HEK293 (cell line): Measurements from ENCODE around the gene KLK10.
A peak's percentile ranks its signal among the peaks of the same experiment; 100 is the strongest.

Experiments
- CTCF ChIA-PET: fragments of 350-600 bp; formaldehyde crosslinking; extraction: SDS; loops from one replicate; lab custom pipeline; 2021; ENCODE audit warnings: antibody characterized with exemption; lab: Yijun Ruan, JAX
- POLR2A ChIA-PET: fragments of 300-600 bp; formaldehyde crosslinking; extraction: SDS; loops from one replicate; lab custom pipeline; 2020; ENCODE audit warnings: antibody characterized with exemption, inconsistent platforms; lab: Yijun Ruan, JAX
- H3K27ac ChIP-seq: fragments of 200-500 bp; sonication (Bioruptor generic); 2 replicates; pipeline ENCODE4 v1.5.1; 2014; ENCODE audit warnings: low read depth, low read length, control low read depth, inconsistent platforms; ENCODE audit errors: extremely low read depth
- H3K36me3 ChIP-seq, 2 experiments: fragments of 200-500 bp in 1 of 2; sonication (Bioruptor generic) in 1 of 2; 1 replicate in 1 of 2; 2 replicates in 1 of 2; pipeline ENCODE4 v1.5.1; 2014 to 2017; ENCODE audit warnings: inconsistent platforms in 2 of 2, low read length in 2 of 2; ENCODE audit not compliant: control insufficient read depth in 2 of 2, insufficient read depth in 1 of 2
- H3K4me1 ChIP-seq: fragments of 200-500 bp; sonication (Bioruptor generic); 2 replicates; pipeline ENCODE4 v1.5.1; 2014; ENCODE audit warnings: mild to moderate bottlenecking, low read length, inconsistent platforms; ENCODE audit not compliant: control insufficient read depth, insufficient read depth
- H3K4me3 ChIP-seq: 2 replicates; pipeline ENCODE4 v1.5.1; 2011; ENCODE audit warnings: low read depth, mild to moderate bottlenecking, control low read depth, low read length, moderate library complexity
- H3K9me3 ChIP-seq: fragments of 200-500 bp; sonication (Bioruptor generic); 2 replicates; pipeline ENCODE4 v1.5.1; 2014; ENCODE audit warnings: low read depth, low read length, inconsistent platforms; ENCODE audit not compliant: control insufficient read depth, insufficient read depth
- TRIM28 ChIP-seq: IDR thresholded peaks from 2 replicates; pipeline ENCODE4 v1.6.1; 2011; ENCODE audit warnings: low read length, control low read depth, borderline replicate concordance
- ZFP69B ChIP-seq: fragments of 450-650 bp; formaldehyde crosslinking; IDR thresholded peaks from 2 replicates; pipeline ENCODE4 v1.5.1; 2016; ENCODE audit warnings: missing biosample characterization, missing genetic modification characterization
- ZNF223 ChIP-seq: fragments of 450-650 bp; formaldehyde crosslinking; IDR thresholded peaks from 2 replicates; pipeline ENCODE4 v1.5.1; 2016; ENCODE audit warnings: missing biosample characterization, missing genetic modification characterization
- ZNF26 ChIP-seq: fragments of 450-650 bp; formaldehyde crosslinking; IDR thresholded peaks from 2 replicates; pipeline ENCODE4 v1.5.1; 2016; ENCODE audit warnings: missing biosample characterization, missing genetic modification characterization
- ZNF266 ChIP-seq: fragments of 450-650 bp; formaldehyde crosslinking; IDR thresholded peaks from 2 replicates; pipeline ENCODE4 v1.5.1; 2016; ENCODE audit warnings: missing biosample characterization, missing genetic modification characterization, low read depth
- ZNF354C ChIP-seq: fragments of 450-650 bp; formaldehyde crosslinking; IDR thresholded peaks from 2 replicates; pipeline ENCODE4 v1.5.1; 2016; ENCODE audit warnings: missing biosample characterization, missing genetic modification characterization, low read depth, borderline replicate concordance
- ZNF426 ChIP-seq: fragments of 450-650 bp; formaldehyde crosslinking; IDR thresholded peaks from 2 replicates; pipeline ENCODE4 v1.5.1; 2017; ENCODE audit warnings: missing biosample characterization, missing genetic modification characterization, mild to moderate bottlenecking, inconsistent platforms, moderate library complexity
- ZNF596 ChIP-seq: fragments of 450-650 bp; IDR thresholded peaks from 2 replicates; pipeline ENCODE4 v1.5.0; 2018; ENCODE audit warnings: missing biosample characterization, mild to moderate bottlenecking, missing genetic modification characterization, moderate library complexity
- ZSCAN16 ChIP-seq: fragments of 450-650 bp; formaldehyde crosslinking; IDR thresholded peaks from 2 replicates; pipeline ENCODE4 v1.5.1; 2016; ENCODE audit warnings: missing biosample characterization, missing genetic modification characterization
- ZSCAN4 ChIP-seq: fragments of 450-650 bp; formaldehyde crosslinking; IDR thresholded peaks from 2 replicates; pipeline ENCODE4 v1.5.1; 2017; ENCODE audit warnings: missing biosample characterization, missing genetic modification characterization
- TF ChIP-seq, protein P1 (sequence below): fragments of 450-650 bp; formaldehyde crosslinking; optimal IDR thresholded peaks from 2 replicates; pipeline ENCODE3; 2016; ENCODE audit warnings: missing biosample characterization, mild to moderate bottlenecking, missing genetic modification characterization
- TF ChIP-seq, protein P2 (sequence below): fragments of 450-650 bp; formaldehyde crosslinking; IDR thresholded peaks from 2 replicates; pipeline ENCODE4 v1.5.1; 2017; ENCODE audit warnings: missing biosample characterization, missing genetic modification characterization
- TF ChIP-seq, protein P3 (sequence below): fragments of 450-650 bp; formaldehyde crosslinking; IDR thresholded peaks from 2 replicates; pipeline ENCODE4 v1.5.1; 2017; ENCODE audit warnings: missing biosample characterization, missing genetic modification characterization
- TF ChIP-seq, protein P4 (sequence below): fragments of 450-650 bp; formaldehyde crosslinking; IDR thresholded peaks from 2 replicates; pipeline ENCODE4 v1.5.1; 2016; ENCODE audit warnings: missing biosample characterization, missing genetic modification characterization

KLK10 gene

GRCh38 chr19:51027126-51027806, 7.8 kb upstream of the KLK10 start:
- CTCF ChIA-PET: interaction anchor here (1.9 kb wide), 1 partner anchor 11 kb away, joined by 8 read pairs; no protein-coding TSS in a partner anchor

DNA sequence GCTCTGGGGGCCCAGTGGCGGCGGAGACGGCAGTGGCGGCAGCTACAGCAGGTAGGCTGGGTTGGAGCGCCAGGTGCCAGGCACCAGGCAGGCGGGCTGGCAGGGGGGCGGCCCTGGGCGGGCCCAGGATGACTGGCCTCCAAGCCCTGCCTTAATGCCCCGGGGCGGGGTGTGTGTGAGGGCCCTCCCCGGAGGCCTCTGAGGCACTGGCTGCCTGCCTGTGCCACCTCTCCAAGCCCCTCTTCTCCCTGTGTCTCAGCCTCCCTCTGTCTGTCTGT, 7.0 kb upstream of the KLK10 start, which contains the start of gene KLK11:
Gene KLK11, minus strand, starts transcription at position 63 of the 278 bp plus-strand sequence. CDS start 985 bp downstream, outside the sequence.
- Histone ChIP-seq H3K9me3 (no peaks in the 10 kb centered on the region), H3K4me1 (no peaks in the 10 kb centered on the region), H3K27ac (no peak within 1 kb of the TSS), H3K4me3 (no peak within 1 kb of the TSS), H3K36me3 (no peaks in the 10 kb centered on the region)
- peak; percentile 39; the same call in 1 of the 2 replicates for TF ChIP-seq ZNF223 (tag by site-specific recombination)
- TF ChIP-seq, protein P1, sequence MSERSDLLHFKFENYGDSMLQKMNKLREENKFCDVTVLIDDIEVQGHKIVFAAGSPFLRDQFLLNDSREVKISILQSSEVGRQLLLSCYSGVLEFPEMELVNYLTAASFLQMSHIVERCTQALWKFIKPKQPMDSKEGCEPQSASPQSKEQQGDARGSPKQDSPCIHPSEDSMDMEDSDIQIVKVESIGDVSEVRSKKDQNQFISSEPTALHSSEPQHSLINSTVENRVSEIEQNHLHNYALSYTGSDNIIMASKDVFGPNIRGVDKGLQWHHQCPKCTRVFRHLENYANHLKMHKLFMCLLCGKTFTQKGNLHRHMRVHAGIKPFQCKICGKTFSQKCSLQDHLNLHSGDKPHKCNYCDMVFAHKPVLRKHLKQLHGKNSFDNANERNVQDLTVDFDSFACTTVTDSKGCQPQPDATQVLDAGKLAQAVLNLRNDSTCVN (tag by site-specific recombination): no peak
- CTCF ChIA-PET: interaction anchor here (2.1 kb wide), 1 partner anchor 10 kb away, joined by 10 read pairs; no protein-coding TSS in a partner anchor
- POLR2A ChIA-PET: no interaction called here

More at GRCh38 chr19:51027126-51027806, 7.8 kb upstream of the KLK10 start:
- no peaks in the 10 kb centered on the region for H3K9me3 ChIP-seq
- H3K4me3 ChIP-seq: no peak overlapping the region
- POLR2A ChIA-PET: no interaction called here
- TF ChIP-seq ZNF596: no peak
- TF ChIP-seq ZSCAN16 (tag by site-specific recombination): no peak
- no peak for TF ChIP-seq ZNF266
- TF ChIP-seq, protein P2, sequence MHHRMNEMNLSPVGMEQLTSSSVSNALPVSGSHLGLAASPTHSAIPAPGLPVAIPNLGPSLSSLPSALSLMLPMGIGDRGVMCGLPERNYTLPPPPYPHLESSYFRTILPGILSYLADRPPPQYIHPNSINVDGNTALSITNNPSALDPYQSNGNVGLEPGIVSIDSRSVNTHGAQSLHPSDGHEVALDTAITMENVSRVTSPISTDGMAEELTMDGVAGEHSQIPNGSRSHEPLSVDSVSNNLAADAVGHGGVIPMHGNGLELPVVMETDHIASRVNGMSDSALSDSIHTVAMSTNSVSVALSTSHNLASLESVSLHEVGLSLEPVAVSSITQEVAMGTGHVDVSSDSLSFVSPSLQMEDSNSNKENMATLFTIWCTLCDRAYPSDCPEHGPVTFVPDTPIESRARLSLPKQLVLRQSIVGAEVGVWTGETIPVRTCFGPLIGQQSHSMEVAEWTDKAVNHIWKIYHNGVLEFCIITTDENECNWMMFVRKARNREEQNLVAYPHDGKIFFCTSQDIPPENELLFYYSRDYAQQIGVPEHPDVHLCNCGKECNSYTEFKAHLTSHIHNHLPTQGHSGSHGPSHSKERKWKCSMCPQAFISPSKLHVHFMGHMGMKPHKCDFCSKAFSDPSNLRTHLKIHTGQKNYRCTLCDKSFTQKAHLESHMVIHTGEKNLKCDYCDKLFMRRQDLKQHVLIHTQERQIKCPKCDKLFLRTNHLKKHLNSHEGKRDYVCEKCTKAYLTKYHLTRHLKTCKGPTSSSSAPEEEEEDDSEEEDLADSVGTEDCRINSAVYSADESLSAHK: no peak
- TF ChIP-seq TRIM28: no peak
- TF ChIP-seq, protein P3, sequence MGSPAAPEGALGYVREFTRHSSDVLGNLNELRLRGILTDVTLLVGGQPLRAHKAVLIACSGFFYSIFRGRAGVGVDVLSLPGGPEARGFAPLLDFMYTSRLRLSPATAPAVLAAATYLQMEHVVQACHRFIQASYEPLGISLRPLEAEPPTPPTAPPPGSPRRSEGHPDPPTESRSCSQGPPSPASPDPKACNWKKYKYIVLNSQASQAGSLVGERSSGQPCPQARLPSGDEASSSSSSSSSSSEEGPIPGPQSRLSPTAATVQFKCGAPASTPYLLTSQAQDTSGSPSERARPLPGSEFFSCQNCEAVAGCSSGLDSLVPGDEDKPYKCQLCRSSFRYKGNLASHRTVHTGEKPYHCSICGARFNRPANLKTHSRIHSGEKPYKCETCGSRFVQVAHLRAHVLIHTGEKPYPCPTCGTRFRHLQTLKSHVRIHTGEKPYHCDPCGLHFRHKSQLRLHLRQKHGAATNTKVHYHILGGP (tag by site-specific recombination): no peak
- TF ChIP-seq, protein P4, sequence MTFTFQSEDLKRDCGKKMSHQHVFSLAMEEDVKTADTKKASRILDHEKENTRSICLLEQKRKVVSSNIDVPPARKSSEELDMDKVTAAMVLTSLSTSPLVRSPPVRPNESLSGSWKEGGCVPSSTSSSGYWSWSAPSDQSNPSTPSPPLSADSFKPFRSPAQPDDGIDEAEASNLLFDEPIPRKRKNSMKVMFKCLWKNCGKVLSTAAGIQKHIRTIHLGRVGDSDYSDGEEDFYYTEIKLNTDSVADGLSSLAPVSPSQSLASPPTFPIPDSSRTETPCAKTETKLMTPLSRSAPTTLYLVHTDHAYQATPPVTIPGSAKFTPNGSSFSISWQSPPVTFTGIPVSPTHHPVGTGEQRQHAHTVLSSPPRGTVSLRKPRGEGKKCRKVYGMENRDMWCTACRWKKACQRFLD (tag by site-specific recombination): no peak
- H3K4me1 ChIP-seq: no peaks in the 10 kb centered on the region
- H3K27ac ChIP-seq: no peak overlapping the region
- H3K36me3 ChIP-seq: no peaks in the 10 kb centered on the region

DNA sequence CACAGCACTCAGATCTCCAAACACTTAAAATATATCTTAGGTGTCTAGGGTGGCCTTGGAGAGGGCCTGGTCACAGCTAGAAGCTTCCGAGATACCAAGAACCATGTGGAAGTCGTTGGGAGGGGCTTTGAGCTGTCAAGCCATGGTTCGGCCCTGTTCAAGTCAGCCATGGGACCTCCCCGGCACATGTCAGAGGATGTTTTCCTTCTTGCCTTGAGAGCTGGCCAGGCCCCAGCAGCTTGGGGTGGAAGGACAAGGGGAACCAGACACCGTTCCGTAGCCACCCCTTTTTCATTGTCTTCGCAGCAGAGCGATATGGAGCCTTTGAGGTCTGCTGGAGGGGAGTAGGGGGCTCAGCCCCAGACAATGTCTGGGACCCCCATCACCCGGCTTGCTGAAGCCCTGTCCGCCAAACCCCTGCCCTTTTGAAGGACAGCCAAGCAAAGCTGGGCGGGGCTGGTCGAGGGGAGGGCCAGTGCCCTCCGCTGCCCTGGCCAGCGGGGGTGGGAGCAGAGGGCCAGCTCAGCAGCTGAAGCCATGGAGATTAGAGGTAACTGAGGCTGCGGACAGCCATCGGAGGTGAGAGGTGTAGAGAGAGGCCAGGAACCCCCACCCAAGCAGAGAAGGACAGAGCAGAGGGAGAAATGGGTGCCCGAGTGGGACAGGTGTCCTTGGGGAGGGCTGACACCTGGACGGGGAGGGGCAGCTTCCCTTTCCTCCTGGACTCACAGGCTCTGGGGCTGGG, 6.5 kb upstream of the KLK10 start:
- no peak overlapping the region for H3K4me3 ChIP-seq
- H3K27ac ChIP-seq: no peak overlapping the region
- no peak for TF ChIP-seq ZNF426 (tag by site-specific recombination)
- no peak for TF ChIP-seq ZSCAN4 (tag by site-specific recombination)
- TF ChIP-seq ZNF354C (tag by site-specific recombination): no peak
- no peak for TF ChIP-seq ZNF26 (tag by site-specific recombination)
- TF ChIP-seq ZFP69B (tag by site-specific recombination): no peak
- no peaks in the 10 kb centered on the region for H3K9me3 ChIP-seq
- ChIA-PET CTCF (interaction anchor here (2.1 kb wide), 1 partner anchor 9 kb away, joined by 10 read pairs; no protein-coding TSS in a partner anchor), POLR2A (no interaction called here)
- no peaks in the 10 kb centered on the region for H3K36me3 ChIP-seq
- H3K4me1 ChIP-seq: no peaks in the 10 kb centered on the region
